Thyroid gland (tissue), 4 donors: ENCODE results near the gene MBD3.

Experiments used
- POLR2A ChIP-seq, 2 donors: fragments of 450-650 bp; IDR thresholded peaks; one replicate each; pipeline ENCODE4 v1.6.1; 2017; ENCODE audit warnings: antibody characterized with exemption in 2 of 2, mild to moderate bottlenecking in 2 of 2, moderate library complexity in 1 of 2
- TF ChIP-seq, protein P1 (sequence below), 6 experiments: fragments of 200-600 bp in 3 of 6; fragments of 450-650 bp in 3 of 6; sonication (generic) in 3 of 6; IDR thresholded peaks; one replicate each; pipeline ENCODE4 v1.5.1; 2016 to 2019; ENCODE audit warnings: antibody characterized with exemption in 6 of 6, mild to moderate bottlenecking in 2 of 6, inconsistent platforms in 1 of 6, moderate library complexity in 1 of 6

DNA sequence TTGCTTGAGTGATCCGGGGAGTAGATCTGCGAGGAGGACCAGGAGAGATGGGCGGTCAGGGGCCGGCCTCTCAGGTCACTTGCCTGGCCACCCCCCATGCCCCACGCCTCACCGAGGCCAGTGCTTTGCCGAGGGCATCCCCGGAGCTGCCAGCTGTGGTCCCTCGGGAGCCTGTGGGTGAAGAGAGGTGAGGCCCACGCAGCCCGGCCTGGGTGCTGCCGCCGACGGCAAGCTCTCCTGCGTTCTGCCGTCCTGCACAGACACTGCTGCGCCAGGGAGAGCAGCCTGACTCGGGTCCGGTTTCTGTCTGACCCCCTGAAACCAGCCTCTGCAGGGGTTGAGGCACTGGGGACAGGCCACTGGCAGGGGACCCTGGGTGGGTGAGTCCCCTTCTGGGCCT is 28.4 kb upstream of the MBD3 start:
- no peak for TF ChIP-seq POLR2A (IDR thresholded peaks at IDR 0.05)
- TF ChIP-seq, protein P1, sequence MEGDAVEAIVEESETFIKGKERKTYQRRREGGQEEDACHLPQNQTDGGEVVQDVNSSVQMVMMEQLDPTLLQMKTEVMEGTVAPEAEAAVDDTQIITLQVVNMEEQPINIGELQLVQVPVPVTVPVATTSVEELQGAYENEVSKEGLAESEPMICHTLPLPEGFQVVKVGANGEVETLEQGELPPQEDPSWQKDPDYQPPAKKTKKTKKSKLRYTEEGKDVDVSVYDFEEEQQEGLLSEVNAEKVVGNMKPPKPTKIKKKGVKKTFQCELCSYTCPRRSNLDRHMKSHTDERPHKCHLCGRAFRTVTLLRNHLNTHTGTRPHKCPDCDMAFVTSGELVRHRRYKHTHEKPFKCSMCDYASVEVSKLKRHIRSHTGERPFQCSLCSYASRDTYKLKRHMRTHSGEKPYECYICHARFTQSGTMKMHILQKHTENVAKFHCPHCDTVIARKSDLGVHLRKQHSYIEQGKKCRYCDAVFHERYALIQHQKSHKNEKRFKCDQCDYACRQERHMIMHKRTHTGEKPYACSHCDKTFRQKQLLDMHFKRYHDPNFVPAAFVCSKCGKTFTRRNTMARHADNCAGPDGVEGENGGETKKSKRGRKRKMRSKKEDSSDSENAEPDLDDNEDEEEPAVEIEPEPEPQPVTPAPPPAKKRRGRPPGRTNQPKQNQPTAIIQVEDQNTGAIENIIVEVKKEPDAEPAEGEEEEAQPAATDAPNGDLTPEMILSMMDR (IDR thresholded peaks at IDR 0.05): no peak
